T-helper 2 cell (primary cell): ENCODE results near the gene SMAD9.
"Not testable (repeated sequence)": the region's sequence is repeated elsewhere in the genome, so short reads cannot be mapped to it uniquely, and the experiment has no call there.

Experiments
- DNase-seq, 5 experiments: peaks; one replicate each; pipeline versions ENCODE4 v3.0.0 to v3.0.0-alpha.2; 2012 to 2022

Gene SMAD9

DNA sequence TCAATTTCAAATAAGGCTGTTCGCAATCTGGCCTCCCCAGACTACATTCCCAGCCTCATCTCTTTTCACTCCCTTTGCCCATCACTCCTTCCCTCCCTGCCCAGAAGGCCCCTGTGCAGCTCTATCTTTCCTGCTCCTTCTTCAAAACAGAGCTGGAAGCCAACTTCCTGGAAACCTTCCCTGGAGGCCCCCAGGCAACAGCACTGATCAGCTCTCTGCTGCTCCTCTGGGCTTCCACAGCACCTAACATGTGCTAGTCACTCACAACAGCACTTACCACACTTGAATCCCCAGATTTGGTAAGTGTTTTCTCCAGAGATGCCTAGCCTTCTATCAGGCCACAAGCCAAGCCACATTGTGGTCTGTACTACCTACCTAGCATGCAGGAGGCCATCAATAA lies 9.5 kb downstream of the SMAD9 start:
- no peak for DNase-seq

DNA sequence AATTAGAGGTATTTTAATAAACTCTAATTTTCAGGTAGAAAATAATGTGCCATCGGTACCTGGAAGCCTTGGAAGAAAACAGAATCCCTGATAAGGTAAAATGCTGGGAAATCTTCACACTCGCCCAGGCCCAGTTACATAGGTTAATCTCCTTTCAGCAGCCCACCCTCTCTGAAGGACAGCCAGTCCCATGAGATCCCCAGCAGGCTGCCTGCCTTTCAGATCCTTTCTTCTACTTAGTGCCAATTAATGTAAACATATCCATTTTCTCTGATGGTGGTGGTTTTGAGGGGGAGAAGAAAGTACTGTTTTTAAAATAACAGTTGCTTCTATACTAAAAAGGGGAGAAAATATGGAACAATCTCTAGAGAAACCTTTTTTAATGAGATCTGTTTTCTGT lies 12.2 kb downstream of the SMAD9 start:
- no peak for DNase-seq

DNA sequence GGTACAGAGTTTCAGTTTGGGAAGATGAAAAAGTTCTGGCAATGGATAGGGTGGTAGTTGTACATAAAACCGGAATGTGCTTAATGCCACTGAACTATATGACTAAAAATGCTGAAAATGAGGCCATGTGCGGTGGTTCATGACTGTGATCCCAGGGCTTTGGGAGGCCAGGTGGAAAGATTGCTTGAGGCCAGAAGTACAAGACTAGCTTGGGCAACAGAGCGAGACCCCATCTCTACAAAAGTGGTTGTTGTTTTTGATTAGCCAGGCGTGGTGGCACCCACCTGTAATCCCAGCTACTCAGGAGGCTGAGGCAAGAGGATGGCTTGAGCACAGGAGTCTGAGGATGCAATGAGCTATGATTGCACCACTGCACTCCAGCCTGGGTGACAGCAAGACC lies 12.8 kb downstream of the SMAD9 start:
- DNase-seq: no peak

DNA sequence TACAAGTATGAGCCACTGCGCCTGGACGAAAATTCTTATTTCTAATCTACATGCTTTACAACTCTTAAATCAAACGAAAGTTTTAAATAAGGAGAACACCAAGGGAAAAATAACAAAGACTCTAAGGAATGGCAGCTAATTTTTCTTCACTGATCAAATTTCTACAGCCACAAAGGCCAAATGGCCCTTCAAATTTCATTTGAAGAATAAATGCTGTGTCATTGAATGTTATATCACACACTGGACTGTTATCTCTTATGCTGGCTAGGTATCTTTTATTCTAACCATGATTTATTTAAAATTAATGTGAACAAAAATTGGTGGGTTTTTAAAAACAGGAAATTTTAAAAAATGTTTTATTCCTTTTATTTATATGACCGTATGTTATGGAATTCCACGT lies 14.1 kb downstream of the SMAD9 start:
- no peak for DNase-seq

DNA sequence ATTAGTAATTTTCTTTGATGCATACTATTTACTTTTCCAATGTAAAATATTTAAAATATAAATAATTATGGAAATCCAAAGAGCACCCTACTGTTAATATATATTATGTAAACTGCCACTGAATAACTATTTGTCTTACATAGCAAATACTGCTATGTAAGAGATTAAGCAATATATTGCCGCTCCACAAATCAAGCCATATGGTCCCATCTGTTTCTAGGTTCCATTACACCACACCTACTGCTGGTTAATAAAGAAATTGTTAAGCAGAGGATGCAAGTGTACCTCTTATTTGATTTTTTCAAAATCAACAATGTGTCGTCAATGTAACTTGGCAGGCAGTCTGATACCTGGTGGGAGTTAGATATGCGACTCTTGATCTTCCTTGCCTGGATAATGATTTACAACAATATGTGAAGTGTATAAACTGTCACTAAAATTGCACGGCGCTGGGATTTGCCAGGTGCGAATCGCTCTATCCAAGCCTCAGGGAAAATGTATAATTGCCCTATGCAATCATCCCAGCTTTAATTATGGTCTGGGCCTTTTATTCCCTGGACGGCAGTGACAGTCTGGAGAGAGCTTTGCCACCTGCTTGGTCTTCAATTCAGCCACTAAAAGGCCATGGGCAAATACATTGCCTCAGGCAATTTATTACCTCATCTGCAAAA lies 16.0 kb downstream of the SMAD9 start:
- no peak for DNase-seq

DNA sequence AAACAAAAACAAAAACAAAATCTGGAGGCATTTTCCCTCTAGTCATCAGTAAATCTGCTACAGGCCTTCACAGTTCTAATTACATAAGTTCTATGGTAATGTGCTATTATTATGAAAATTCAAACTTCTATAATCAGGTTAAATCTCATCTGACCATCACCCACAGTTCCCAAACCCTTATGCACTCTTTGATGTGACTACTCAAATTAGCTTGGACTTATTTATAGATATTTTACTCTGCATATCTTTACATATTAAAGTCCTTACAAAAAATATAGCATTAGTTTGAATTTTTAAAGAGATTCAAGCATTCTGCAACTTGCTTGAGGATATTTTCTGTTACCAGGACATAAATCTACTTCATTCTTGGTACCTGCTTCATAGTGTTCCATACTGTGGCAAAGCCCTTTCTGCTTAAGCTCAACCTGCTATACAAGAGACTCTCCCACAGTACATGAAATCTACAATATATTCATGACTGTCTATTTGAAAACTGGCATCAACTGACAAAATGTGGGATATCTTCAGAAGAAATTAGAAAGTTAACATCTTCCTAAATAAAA lies 22.9 kb downstream of the SMAD9 start:
- no peak for DNase-seq

DNA sequence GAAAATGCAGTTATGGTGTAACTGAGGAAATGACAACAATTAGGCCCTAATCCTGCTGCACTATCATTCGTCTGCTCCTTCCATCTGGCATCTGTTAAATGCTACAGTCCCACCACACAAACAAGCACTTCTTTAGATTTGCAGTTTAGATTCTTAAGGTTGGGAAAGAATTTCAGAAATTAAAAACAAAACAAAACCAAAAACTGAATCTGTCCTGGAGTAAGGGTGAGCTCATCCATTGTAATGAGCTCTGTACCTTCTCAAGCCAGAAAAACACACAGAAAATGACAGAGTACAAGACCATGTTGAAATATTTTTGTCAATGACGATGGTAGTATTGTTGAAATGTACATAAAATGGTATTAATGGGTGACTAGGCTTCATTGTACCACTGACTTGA lies 28.3 kb downstream of the SMAD9 start:
- no peak for DNase-seq

DNA sequence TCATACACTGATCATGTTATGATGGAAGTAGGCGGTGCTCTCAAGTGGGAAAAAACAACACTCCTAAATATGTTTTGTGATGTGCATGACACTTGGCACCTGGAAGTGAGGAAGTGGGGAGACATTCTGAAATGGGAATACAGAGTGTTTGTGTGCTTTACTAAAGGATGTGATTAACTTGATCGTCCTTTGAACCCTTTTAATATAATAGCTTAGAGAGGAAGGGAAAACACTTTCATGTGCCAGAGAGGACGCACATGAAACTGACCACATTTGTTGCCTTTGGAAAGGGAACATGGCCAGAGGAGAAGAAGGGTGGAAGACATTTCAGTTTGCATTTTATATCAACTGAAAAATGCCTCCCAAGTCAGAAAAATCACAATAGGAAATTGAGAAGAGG lies 31.4 kb downstream of the SMAD9 start:
- DNase-seq: no peak

DNA sequence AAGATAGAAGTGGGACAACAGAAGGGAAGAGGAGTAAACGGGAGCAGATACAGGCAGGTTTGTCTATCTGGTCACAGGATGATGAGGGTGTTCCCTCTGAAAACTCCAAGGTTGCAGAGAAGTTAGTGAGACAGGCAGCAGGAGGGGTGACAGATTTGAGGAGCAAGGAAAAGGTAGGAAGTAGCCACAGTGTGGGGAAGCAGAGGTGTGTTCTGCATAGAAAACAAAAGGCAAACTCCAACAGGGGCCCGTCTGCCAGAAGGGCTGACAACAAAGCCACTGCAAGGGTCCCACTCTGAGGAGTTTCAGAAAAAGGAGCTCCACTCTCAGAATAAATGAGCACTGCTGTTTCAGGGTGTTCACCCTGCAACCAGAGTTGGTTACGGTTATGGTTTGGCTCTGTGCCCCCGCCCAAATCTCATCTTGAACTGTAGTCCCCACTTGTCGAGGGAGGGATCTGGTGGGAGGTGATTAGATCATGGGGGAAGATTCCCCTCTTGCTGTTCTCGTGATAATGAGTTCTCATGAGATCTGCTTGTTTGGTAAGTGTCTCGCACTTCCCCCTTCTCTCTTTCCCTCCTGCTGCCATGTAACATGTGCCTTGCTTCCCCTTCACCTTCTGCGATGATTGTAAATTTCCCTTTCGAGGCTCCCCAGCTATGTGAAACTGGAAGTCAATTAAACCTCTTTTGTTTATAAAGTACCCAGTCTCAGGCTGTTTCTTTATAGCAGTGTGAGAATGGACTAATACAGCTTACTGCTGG lies 32.1 kb downstream of the SMAD9 start:
- no peak for DNase-seq

DNA sequence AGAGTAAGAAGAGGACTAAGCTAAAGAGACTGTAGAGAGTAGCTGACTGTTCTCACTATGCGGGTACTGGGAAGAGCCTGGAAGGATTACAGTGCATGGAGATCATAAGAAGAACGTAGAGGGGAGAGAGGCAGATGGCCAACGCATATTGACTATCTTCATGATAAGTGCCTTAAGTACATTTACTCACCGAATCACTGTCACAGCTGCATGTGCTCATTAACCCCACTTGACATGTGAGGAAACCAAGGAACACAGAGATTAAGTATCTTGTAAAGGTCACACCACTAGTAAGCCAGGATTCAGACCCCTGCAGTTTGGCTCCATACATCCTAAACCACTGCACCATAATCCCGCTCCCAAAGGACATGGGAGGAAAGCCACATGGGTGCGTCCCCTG lies 34.1 kb downstream of the SMAD9 start:
- DNase-seq: no peak

DNA sequence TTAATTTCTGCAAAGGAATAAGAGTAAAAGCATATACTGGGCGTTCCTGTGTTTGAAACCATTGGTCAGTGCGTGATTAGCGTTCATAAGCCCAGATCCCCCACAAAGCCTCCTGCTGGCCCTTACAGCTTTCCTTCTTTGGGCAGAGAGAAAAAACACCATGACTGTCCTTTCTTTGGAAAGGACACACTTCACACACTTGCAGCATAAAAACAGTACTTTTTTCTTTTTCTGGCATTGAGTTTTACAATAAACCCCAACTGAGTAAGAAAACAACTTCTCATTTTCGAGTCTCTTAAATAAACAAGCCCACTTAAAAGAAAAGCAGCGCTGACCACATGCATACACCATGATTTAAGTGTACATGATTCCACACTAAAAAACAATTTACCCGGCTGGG lies 35.8 kb downstream of the SMAD9 start:
- DNase-seq: no peak

DNA sequence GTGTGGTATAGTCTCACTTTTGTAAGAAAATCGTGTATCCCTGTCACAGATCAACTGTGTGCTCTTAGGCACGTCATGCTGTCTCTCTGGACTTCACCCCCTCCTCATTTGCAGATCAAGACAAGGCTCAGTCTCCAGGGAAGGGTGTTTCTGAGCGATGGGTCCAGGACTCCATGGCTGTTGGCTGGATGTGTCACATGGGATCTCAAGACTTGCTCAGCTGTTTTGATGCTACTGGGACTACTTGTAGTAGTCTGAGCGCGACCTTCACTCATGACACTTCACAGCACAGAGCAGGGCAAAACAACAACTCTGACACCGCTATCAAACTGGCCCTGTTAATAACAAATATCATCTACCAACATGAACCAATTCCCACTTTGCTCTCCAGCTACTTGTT lies 36.2 kb downstream of the SMAD9 start:
- DNase-seq: no peak

DNA sequence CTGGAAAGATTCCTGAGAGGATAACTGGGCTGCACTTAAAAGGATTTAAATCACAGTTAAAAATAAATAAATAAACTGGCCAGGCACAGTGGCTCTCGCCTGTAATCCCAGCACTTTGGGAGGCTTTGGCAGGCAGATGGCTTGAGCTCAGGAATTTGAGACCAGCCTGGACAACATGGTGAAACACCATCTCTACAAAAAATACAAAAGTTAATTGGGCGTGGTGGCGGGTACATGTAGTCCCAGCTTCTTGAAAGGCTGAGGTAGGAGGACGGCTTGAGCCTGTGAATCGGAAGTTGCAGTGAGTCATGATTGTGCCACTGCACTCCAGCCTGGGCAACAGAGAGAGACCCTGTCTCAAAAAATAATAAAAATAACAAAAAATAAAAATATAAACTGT lies 36.6 kb downstream of the SMAD9 start:
- not testable (repeated sequence) for DNase-seq

DNA sequence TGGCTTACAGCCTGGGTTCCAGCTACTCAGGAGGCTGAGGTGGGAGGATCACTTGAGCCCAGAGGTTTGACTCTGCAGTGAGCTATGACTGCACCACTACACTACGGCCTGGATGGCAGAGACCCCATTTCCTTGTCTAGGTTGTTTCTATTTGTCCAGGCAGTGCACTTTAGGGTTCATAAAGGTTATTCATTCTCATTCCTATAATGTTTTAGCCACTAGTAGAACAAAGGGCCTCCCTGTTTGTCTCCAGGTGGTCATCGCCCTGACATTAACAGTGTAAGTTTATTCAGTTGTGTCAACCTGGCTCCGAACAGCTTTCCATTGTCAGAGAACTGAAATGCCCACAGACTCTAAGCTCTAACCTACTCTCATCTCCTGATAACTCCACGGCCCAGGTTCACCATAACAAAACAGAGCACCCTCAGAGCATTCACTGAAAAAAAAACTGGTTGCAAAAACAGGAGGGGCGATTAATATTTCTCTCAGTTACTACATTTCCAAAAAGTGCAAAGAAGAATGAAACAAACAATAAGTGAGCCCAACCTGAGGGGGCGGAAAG lies 37.1 kb downstream of the SMAD9 start:
- no peak for DNase-seq

DNA sequence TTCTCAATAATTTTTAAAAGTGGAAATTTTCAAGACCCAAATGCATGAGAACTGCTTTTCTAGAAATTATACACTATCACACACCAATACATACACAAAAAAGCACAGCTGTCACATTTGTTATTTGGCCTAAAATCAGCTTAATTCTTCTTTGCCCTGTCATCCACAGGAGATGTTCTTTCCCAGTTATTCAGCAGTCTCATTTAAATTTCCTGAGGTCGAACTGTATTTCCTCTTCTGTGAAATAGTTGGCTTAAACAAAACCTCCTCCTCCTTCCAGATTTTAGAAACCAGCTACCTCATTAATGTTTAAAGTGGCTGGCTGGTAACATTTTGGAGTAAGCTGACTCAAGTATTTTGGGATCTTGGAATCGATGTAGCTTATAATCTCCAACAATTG lies 39.1 kb downstream of the SMAD9 start:
- no peak for DNase-seq

DNA sequence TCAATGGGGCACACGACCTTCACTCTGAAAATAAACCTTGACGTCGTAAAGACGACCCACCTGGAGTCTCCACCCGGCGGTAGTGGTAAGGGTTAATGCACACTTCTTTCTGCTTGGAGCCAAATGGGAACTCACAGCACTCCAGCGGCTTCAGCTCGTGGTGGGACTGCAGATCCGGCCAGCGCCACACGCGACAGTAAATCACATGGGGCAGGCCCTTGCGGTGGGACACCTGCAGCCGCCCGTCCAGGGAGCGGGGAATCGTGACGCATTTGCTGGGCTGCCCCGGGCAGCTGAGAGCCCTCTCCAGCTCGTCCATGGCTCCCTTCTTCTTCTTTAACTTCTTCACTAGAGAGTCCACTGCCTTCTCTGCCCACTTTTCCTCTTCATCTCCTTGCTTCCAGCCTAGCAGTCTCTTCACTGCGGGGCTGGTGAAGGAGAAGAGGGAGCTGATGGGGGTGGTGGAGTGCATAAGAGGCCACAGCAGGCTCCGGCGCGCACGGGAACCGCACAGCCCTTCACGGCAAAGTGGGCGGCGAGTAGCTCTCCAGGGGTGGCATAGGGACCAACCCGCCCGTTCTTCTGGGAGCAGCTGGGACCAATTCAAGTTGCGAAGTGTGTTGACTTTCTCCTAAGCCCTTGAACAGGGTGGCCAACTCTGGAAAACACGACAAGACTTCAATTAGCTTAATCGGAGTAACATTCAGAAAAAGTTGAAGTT lies 40.7 kb downstream of the SMAD9 start:
- no peak for DNase-seq

DNA sequence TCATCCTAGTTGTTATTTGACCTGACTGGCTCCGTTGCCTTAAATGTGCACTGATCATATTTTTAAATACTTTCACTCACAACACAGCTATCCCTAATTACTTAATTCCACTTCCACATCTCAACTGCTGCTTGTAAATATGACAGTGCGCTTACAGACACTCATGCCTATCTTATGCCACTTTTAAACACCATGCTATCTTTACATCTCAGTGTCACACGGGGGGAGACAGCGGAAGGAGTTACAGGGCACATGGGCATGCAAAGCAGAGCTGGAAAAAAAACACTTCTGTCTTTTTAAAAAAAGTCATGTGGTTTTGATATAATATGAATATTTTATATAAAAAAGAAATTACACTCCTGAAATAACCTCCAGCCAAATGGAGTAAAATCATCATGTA lies 44.1 kb downstream of the SMAD9 start:
- no peak for DNase-seq

DNA sequence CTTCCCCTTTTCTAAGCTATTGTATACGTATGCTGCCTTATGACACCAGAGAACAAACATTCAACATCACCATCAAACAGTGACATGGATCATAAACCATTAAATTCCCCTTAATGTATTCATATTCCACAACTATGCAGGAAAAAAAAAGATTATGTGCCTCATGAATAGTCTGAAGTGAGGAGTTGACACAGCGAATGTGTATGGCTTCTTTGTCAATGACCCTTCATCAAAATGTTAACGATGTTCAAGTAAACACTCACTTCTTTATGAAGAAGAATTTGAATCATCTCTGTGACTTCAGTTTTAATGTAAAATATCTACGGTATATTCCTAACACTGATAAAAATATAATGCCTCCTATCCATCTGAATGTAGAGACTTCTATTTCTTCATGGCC lies 44.6 kb downstream of the SMAD9 start:
- no peak for DNase-seq

DNA sequence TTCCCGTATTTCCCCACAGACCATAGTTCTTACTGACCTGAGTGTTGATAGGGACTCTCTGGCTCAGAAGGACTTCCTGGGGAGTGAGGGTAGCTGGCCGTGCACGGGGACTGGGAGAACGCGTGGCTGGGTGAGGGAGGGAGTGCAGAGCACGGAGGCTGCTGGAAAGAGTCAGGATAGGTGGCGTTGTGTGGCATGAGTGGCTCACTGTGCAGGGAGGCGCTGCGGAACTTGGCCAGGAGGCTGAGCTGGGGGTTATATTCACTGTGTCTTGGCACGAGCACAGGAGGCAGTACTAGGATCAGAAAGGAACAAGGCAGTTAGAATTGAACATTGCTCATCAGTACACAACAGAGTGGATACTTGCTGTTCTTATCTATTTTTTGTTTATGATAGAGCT lies 47.4 kb downstream of the SMAD9 start:
- DNase-seq: no peak

DNA sequence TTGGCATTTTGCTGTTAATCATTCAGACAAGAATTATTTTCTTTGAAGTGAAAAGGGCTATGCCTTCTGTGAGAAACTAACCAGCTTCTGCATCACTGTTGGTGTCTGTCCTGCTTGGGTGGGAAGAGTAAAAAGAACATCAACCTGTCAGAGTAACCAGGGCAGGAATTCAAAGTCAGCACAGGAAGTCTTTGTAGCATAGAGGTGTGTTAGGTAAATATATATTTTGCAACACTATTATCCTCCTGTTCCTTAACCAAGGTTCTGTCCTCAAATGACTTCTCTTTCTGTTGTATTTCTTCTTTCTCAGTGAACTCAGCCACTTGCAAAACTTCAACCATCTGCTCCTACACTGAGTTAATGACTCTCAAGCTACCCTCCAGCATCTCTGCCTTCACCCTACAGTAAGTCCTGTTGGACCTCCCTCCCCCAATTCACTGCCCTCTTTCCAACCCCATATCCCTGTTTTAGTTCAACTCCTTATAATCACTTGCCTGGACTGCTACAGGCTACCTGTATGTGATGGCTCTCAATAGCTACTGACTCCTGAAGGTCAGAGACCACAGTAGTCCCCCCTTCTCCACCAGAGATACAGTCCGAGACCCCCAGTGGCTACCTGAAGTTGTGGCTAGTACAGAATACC lies 49.9 kb downstream of the SMAD9 start:
- DNase-seq: no peak

DNA sequence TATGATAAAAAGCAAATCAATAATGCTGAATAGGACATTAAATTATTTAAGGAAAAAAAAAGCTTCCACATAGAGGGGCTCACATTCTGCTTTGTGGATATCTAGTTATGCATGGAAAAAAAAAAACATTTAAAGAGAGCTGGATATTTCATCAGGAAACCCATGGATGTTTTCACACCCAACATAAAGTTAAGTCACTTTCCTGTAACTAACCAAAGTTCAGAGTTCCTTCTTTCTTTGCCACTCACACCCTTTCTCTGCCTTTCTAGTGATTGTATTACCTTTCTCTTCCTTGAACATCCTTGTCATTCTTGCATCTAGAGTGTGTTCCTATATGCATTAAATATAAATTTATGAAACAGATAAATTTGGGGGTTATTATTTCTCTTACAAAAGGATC lies 53.8 kb downstream of the SMAD9 start:
- no peak for DNase-seq

DNA sequence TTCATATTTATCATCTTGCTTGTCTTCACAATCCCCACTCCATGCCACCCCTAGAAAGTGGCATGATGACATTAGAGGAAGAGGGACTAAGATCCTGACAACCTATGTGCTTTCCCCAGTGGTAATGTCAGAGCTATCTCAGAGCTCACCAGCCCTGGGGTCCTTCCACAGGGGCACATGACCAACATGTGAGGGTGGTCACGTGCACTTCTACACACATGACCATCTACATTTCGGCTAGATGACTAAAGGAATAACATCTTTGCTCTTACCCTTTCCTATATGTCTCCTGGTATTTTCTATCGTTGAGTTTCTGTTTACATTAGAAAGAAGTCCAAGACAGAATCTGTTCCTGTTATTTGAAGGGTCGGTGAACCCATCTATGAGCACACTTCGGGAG lies 54.8 kb downstream of the SMAD9 start:
- no peak for DNase-seq

DNA sequence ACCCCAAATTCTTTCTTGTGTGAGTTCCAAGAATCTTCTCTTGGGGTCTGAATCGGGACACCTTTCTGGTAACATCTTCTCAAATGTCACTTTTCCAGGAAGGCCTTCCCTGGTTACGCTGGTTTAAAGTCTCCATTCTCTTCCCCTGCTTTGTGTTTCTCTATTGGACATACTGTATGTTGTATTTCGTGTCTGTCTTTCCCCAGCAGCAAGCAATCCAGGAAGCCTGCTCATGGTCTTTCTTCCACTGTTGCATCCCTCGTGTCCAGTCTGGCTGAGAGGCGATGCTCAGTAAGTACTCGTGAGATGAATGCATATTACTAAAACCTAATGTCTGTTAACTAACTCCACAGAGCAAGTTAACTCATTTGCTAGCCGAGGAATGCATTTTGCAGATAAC lies 57.3 kb downstream of the SMAD9 start:
- DNase-seq: no peak
